HCT116 (cell line): ENCODE data around the gene TAS1R1. TPM values are rescaled to one million over a fixed set of nuclear protein-coding genes. Genes with fewer than 3 reads are reported as not detected.

ENCODE experiments used
- ATAC-seq: fragments of 200-7000 bp; cut with Tn5 transposase; 2 replicates; pipeline ENCODE4 v1.9.1; 2020; ENCODE audit warnings: mild to moderate bottlenecking, moderate library complexity
- BruUV-seq: library from RNA; stranded (reverse); fragments of 400-500 nt; replicated peaks from 2 replicates; lab custom pipeline; 2021; lab: Mats Ljungman, UMichigan
- CTCF ChIA-PET: fragments of 300-600 bp; sonication (Branson Sonifier 250); formaldehyde crosslinking; loops from one replicate; lab custom pipeline; 2021; ENCODE audit warnings: antibody characterized with exemption; lab: Charles Lee
- POLR2A ChIA-PET: fragments of 300-600, 350-600 bp; sonication (Branson Sonifier 250); formaldehyde crosslinking; loops from one replicate; lab custom pipeline; 2021; ENCODE audit warnings: antibody characterized with exemption; lab: Charles Lee
- RAD21 ChIA-PET, 2 experiments: fragments of 300-600 bp; sonication (Branson Sonifier 250); formaldehyde crosslinking; loops; one replicate each; lab custom pipeline; 2023; ENCODE audit warnings: low total read pairs in 2 of 2; ENCODE audit not compliant: uncharacterized antibody in 2 of 2, unreplicated experiment in 2 of 2, low non-redundant PET in 1 of 2; lab: Charles Lee
- DNase-seq: peaks from one replicate; pipeline ENCODE4 v3.0.0-alpha.2; 2010; ENCODE audit warnings: low read depth, low spot score
- H2AFZ ChIP-seq: fragments of 200-600 bp; shearing (Covaris generic), sonication (generic); 2 replicates; pipeline ENCODE4 v1.6.1; 2017; ENCODE audit warnings: low read depth, mixed run types, mixed read lengths, antibody characterized with exemption, low read length; ENCODE audit not compliant: poor library complexity, severe bottlenecking
- H3K27ac ChIP-seq: 2 replicates; pipeline ENCODE4 v1.5.1; 2012; ENCODE audit warnings: low read depth, low read length
- H3K27me3 ChIP-seq: fragments of 200-600 bp; sonication (generic); 2 replicates; pipeline ENCODE4 v1.6.1; 2016; ENCODE audit warnings: mixed run types, low read length, mixed read lengths; ENCODE audit not compliant: insufficient read depth
- H3K36me3 ChIP-seq, 2 experiments: fragments of 200-500 bp in 1 of 2; fragments of 200-600 bp in 1 of 2; sonication (Bioruptor generic) in 1 of 2; sonication (generic) in 1 of 2; 2 replicates each; pipeline versions ENCODE4 v1.5.1 to v1.6.1; 2014 to 2016; ENCODE audit warnings: low read length in 2 of 2, inconsistent platforms in 1 of 2, mixed read lengths in 1 of 2, mixed run types in 1 of 2; ENCODE audit not compliant: insufficient read depth in 2 of 2, control insufficient read depth in 1 of 2
- H3K4me1 ChIP-seq, 2 experiments: fragments of 200-600 bp in 1 of 2; sonication (generic) in 1 of 2; 2 replicates each; pipeline versions ENCODE4 v1.5.1 to v1.6.1; 2012 to 2017; ENCODE audit warnings: low read length in 2 of 2, inconsistent platforms in 1 of 2, mild to moderate bottlenecking in 1 of 2, mixed read lengths in 1 of 2, mixed run types in 1 of 2, moderate library complexity in 1 of 2; ENCODE audit not compliant: insufficient read depth in 2 of 2, control insufficient read depth in 1 of 2
- H3K4me2 ChIP-seq: fragments of 200-600 bp; sonication (generic); 2 replicates; pipeline ENCODE4 v1.6.1; 2017; ENCODE audit warnings: mixed run types, low read length, mixed read lengths
- H3K4me3 ChIP-seq, 2 experiments: fragments of 200-600 bp in 1 of 2; sonication (generic) in 1 of 2; replicated peaks in 1 of 2; 2 replicates each; pipeline ENCODE4 v1.5.1; 2011 to 2016; ENCODE audit warnings: low read length in 2 of 2, control low read depth in 1 of 2, low read depth in 1 of 2, mild to moderate bottlenecking in 1 of 2, mixed read lengths in 1 of 2, mixed run types in 1 of 2
- H3K79me2 ChIP-seq: fragments of 200-600 bp; sonication (generic); 2 replicates; pipeline ENCODE4 v1.6.1; 2017; ENCODE audit warnings: mild to moderate bottlenecking, mixed run types, low read length, moderate library complexity, mixed read lengths; ENCODE audit not compliant: insufficient read depth
- H3K9ac ChIP-seq: fragments of 200-600 bp; sonication (generic); 2 replicates; pipeline ENCODE4 v1.6.1; 2016; ENCODE audit warnings: low read length, mixed read lengths
- H3K9me2 ChIP-seq: fragments of 200-600 bp; sonication (generic), shearing (Covaris generic); 2 replicates; pipeline ENCODE4 v1.6.1; 2017; ENCODE audit warnings: mixed run types, mild to moderate bottlenecking, moderate library complexity; ENCODE audit not compliant: insufficient read depth
- H3K9me3 ChIP-seq, 2 experiments: fragments of 200-500 bp in 1 of 2; fragments of 200-600 bp in 1 of 2; sonication (Bioruptor generic) in 1 of 2; sonication (generic) in 1 of 2; 2 replicates each; pipeline ENCODE4 v1.6.1; 2014 to 2017; ENCODE audit warnings: low read length in 2 of 2, mixed read lengths in 2 of 2, inconsistent platforms in 1 of 2, low read depth in 1 of 2, mild to moderate bottlenecking in 1 of 2, mixed run types in 1 of 2, moderate library complexity in 1 of 2; ENCODE audit not compliant: control insufficient read depth in 1 of 2, insufficient read depth in 1 of 2
- H4K20me1 ChIP-seq: fragments of 200-600 bp; sonication (generic), shearing (Covaris generic); 2 replicates; pipeline ENCODE4 v1.6.1; 2017; ENCODE audit warnings: mixed run types, mild to moderate bottlenecking, moderate library complexity; ENCODE audit not compliant: insufficient read depth
- ATF3 ChIP-seq: IDR thresholded peaks from 2 replicates; pipeline ENCODE4 v1.6.1; 2012
- CBX3 ChIP-seq: IDR thresholded peaks from 2 replicates; pipeline ENCODE4 v1.6.1; 2012; ENCODE audit warnings: low read depth
- CEBPB ChIP-seq: IDR thresholded peaks from 2 replicates; pipeline ENCODE4 v1.6.1; 2012; ENCODE audit warnings: low read depth
- CTCF ChIP-seq, 3 experiments: fragments of 200-600 bp in 1 of 3; sonication (generic) in 1 of 3; IDR thresholded peaks in 2 of 3; conservative IDR thresholded peaks in 1 of 3; 2 replicates each; pipeline ENCODE4 v1.5.1; 2012 to 2017; ENCODE audit warnings: low read depth in 2 of 3, low read length in 2 of 3, antibody characterized with exemption in 1 of 3, borderline replicate concordance in 1 of 3, control low read depth in 1 of 3, mild to moderate bottlenecking in 1 of 3, mixed read lengths in 1 of 3, mixed run types in 1 of 3, moderate library complexity in 1 of 3; ENCODE audit not compliant: insufficient read depth in 1 of 3
- EGR1 ChIP-seq: IDR thresholded peaks from 2 replicates; pipeline ENCODE4 v1.6.1; 2012; ENCODE audit warnings: low read depth
- ELF1 ChIP-seq: IDR thresholded peaks from 2 replicates; pipeline ENCODE4 v1.6.1; 2012; ENCODE audit warnings: low read depth, borderline replicate concordance
- EZH2 ChIP-seq: fragments of 200-600 bp; sonication (generic); IDR thresholded peaks from 2 replicates; pipeline ENCODE4 v1.6.1; 2017; ENCODE audit warnings: antibody characterized with exemption, mixed run types
- EZH2phosphoT487 ChIP-seq: fragments of 200-600 bp; IDR thresholded peaks from 2 replicates; pipeline ENCODE4 v1.6.1; 2018; ENCODE audit warnings: antibody characterized with exemption, borderline replicate concordance
- JUND ChIP-seq: IDR thresholded peaks from 2 replicates; pipeline ENCODE4 v1.6.1; 2012
- MAX ChIP-seq: IDR thresholded peaks from 2 replicates; pipeline ENCODE4 v1.6.1; 2012
- POLR2AphosphoS5 ChIP-seq: IDR thresholded peaks from 2 replicates; pipeline ENCODE4 v1.6.1; 2011; ENCODE audit warnings: mild to moderate bottlenecking, low read depth, low read length, moderate library complexity
- RAD21 ChIP-seq: IDR thresholded peaks from 2 replicates; pipeline ENCODE4 v1.6.1; 2012; ENCODE audit warnings: low read depth, mild to moderate bottlenecking
- SIN3A ChIP-seq: IDR thresholded peaks from 2 replicates; pipeline ENCODE4 v1.6.1; 2012; ENCODE audit warnings: low read depth
- TCF7L2 ChIP-seq: IDR thresholded peaks from 2 replicates; pipeline ENCODE4 v1.7.0; 2011; ENCODE audit warnings: borderline replicate concordance, inconsistent platforms; ENCODE audit not compliant: insufficient read depth, insufficient read length; ENCODE audit errors: extremely low read depth
- ZBTB33 ChIP-seq: IDR thresholded peaks from 2 replicates; pipeline ENCODE4 v1.6.1; 2011; ENCODE audit warnings: mild to moderate bottlenecking, low read length, moderate library complexity; ENCODE audit not compliant: insufficient replicate concordance; ENCODE audit errors: extremely low read depth
- ZNF274 ChIP-seq: fragments of 200-500 bp; sonication (Bioruptor generic); IDR thresholded peaks from 2 replicates; pipeline ENCODE4 v1.6.1; 2014; ENCODE audit warnings: mild to moderate bottlenecking, low read depth, low read length, inconsistent platforms
- intact Hi-C: fragments of 100-400 bp; cut with micrococcal nuclease; formaldehyde crosslinking; loops from 2 replicates; pipeline ENCODE4 v1.10.0; 2022
- total RNA-seq: library from RNA; stranded (reverse); gene quantifications from one replicate; pipeline ENCODE4 v1.2.1, GENCODE V29; 2021; ENCODE audit not compliant: unreplicated experiment

Gene TAS1R1
- total RNA-seq, 1 experiment from 2014 or later: not detected

GRCh38 chr1:6578624-6579373, 23.7 kb downstream of the TAS1R1 start:
- CTCF ChIA-PET: interaction anchor here (1.4 kb wide), 1 partner anchor 8 kb away, joined by 3 read pairs; no protein-coding TSS in a partner anchor
- no peak for DNase-seq
- H3K4me1 ChIP-seq: peaks cover 14 to 23% of the 10 kb centered on the region in 2 experiments
- POLR2A ChIA-PET: no interaction called here
- no TSS peak for BruUV-seq
- no peak for ATAC-seq
- peaks cover 0 to 2% of the 10 kb centered on the region in 2 experiments; a peak in 1 of 4 replicates for H3K36me3 ChIP-seq
- peaks cover 30% of the 10 kb centered on the region for H3K79me2 ChIP-seq
- H3K9me3 ChIP-seq: no peaks in the 10 kb centered on the region
- H2AFZ ChIP-seq: no peak overlapping the region
- intact Hi-C loops: no loop called here
- TF ChIP-seq TCF7L2: no peak
- no peak for TF ChIP-seq CTCF (IDR thresholded peaks at IDR 0.05 in 2 of 3, conservative IDR thresholded peaks at IDR 0.05 in 1 of 3; ENCODE audit: borderline replicate concordance in 1 of 3, insufficient read depth in 1 of 3, low read depth in 2 of 3, low read length in 2 of 3)
- TF ChIP-seq JUND: no peak
- no peak for TF ChIP-seq SIN3A
- TF ChIP-seq MAX: no peak
- no peak for TF ChIP-seq ZNF274
- no peak for TF ChIP-seq CEBPB
- no peak for TF ChIP-seq ELF1
- no peak for TF ChIP-seq EZH2
- no peak for TF ChIP-seq EGR1
- TF ChIP-seq POLR2AphosphoS5: no peak
- TF ChIP-seq EZH2phosphoT487: no peak
- no peak for TF ChIP-seq ZBTB33
- TF ChIP-seq CBX3: no peak
- no peak for TF ChIP-seq ATF3
- no peak for TF ChIP-seq RAD21
- H3K9me2 ChIP-seq: no peaks in the 10 kb centered on the region
- no peaks in the 10 kb centered on the region for H3K27me3 ChIP-seq
- H3K4me3 ChIP-seq: no peak overlapping the region
- no peaks in the 10 kb centered on the region for H4K20me1 ChIP-seq
- H3K4me2 ChIP-seq: peak overlapping the region; percentile 84
- H3K27ac ChIP-seq: peak overlapping the region; percentile 48
- no peak overlapping the region for H3K9ac ChIP-seq
- RAD21 ChIA-PET: no interaction called here
